ENCODE results near the gene ACTR10. TPM values are rescaled to one million over a fixed set of nuclear protein-coding genes. Genes with fewer than 3 reads are reported as not detected.
A peak's percentile ranks its signal among the peaks of the same experiment; 100 is the strongest.

The ACTR10 gene
- total and polyA plus RNA-seq, 9 of the 15 experiments (the other 6 are each of a cell fraction or from before 2014, with no cell fraction given), result 22.0 to 66.1 (median 34.1) TPM

DNA sequence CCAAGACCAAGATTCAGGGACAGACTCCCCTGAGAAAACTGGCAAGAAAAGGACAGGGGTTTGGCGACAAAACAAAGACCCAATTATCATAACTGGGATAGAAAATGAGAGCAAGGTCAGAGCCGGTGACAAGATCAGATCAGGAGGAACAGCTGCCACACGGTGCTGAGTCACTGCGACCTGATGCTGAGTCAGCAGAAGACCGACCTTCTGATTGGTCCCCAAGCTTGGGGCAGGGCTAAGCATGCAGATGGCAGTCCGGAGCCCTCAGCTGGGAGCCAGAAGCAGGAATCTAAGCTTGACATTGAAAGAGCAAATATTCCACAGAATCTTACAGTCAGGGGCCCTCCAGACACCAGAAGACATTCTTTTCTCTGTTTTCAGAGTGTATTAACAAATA lies 28.9 kb upstream of the ACTR10 start (continued):
- TF ChIP-seq, protein P1, sequence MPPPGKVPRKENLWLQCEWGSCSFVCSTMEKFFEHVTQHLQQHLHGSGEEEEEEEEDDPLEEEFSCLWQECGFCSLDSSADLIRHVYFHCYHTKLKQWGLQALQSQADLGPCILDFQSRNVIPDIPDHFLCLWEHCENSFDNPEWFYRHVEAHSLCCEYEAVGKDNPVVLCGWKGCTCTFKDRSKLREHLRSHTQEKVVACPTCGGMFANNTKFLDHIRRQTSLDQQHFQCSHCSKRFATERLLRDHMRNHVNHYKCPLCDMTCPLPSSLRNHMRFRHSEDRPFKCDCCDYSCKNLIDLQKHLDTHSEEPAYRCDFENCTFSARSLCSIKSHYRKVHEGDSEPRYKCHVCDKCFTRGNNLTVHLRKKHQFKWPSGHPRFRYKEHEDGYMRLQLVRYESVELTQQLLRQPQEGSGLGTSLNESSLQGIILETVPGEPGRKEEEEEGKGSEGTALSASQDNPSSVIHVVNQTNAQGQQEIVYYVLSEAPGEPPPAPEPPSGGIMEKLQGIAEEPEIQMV (tag; conservative IDR thresholded peaks at IDR 0.05; ENCODE audit: low read depth), result no peak
- TF ChIP-seq HNRNPLL (IDR thresholded peaks at IDR 0.05; ENCODE audit: low read depth, low read length, poor library complexity, severe bottlenecking), result no peak
- TF ChIP-seq PURB (CRISPR knock-in tag; IDR thresholded peaks at IDR 0.05; ENCODE audit: low read depth), result no peak
- TF ChIP-seq SIRT6 (IDR thresholded peaks at IDR 0.05; ENCODE audit: low read depth, low read length), result no peak
- TF ChIP-seq ZNF224 (CRISPR knock-in tag; IDR thresholded peaks at IDR 0.05), result no peak
- TF ChIP-seq PCBP2 (IDR thresholded peaks at IDR 0.05; ENCODE audit: low read depth, low read length, poor library complexity, severe bottlenecking), result no peak
- TF ChIP-seq ATF1 (CRISPR knock-in tag; IDR thresholded peaks at IDR 0.05), result no peak
- TF ChIP-seq ATF1 (tag; IDR thresholded peaks at IDR 0.05), result peak; percentile 68
- TF ChIP-seq, protein P2, sequence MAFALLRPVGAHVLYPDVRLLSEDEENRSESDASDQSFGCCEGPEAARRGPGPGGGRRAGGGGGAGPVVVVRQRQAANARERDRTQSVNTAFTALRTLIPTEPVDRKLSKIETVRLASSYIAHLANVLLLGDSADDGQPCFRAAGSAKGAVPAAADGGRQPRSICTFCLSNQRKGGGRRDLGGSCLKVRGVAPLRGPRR (CRISPR knock-in tag; IDR thresholded peaks at IDR 0.05), result no peak
- TF ChIP-seq, protein P3, sequence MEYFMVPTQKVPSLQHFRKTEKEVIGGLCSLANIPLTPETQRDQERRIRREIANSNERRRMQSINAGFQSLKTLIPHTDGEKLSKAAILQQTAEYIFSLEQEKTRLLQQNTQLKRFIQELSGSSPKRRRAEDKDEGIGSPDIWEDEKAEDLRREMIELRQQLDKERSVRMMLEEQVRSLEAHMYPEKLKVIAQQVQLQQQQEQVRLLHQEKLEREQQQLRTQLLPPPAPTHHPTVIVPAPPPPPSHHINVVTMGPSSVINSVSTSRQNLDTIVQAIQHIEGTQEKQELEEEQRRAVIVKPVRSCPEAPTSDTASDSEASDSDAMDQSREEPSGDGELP (CRISPR knock-in tag; IDR thresholded peaks at IDR 0.05; ENCODE audit: borderline replicate concordance), result peak; percentile 99
- no peak for TF ChIP-seq HIVEP1 (CRISPR knock-in tag; IDR thresholded peaks at IDR 0.05)
- no peak for TF ChIP-seq MED1 (CRISPR knock-in tag; IDR thresholded peaks at IDR 0.05; ENCODE audit: borderline replicate concordance)
- no peak for TF ChIP-seq NR4A1 (CRISPR knock-in tag; IDR thresholded peaks at IDR 0.05)
- TF ChIP-seq NR4A1 (tag; IDR thresholded peaks at IDR 0.05), result no peak
- no peak for TF ChIP-seq XRCC5 (IDR thresholded peaks at IDR 0.05; ENCODE audit: low read depth, low read length)
- TF ChIP-seq IFI16 (CRISPR knock-in tag; IDR thresholded peaks at IDR 0.05), result no peak
- TF ChIP-seq TBL1XR1 (IDR thresholded peaks at IDR 0.05; ENCODE audit: low read length in 2 of 2), result peak in 1 of 2 experiments; percentile 72; a peak in 2 of 4 replicates
- TF ChIP-seq SMARCA5 (IDR thresholded peaks at IDR 0.05), result no peak
- TF ChIP-seq, protein P4, sequence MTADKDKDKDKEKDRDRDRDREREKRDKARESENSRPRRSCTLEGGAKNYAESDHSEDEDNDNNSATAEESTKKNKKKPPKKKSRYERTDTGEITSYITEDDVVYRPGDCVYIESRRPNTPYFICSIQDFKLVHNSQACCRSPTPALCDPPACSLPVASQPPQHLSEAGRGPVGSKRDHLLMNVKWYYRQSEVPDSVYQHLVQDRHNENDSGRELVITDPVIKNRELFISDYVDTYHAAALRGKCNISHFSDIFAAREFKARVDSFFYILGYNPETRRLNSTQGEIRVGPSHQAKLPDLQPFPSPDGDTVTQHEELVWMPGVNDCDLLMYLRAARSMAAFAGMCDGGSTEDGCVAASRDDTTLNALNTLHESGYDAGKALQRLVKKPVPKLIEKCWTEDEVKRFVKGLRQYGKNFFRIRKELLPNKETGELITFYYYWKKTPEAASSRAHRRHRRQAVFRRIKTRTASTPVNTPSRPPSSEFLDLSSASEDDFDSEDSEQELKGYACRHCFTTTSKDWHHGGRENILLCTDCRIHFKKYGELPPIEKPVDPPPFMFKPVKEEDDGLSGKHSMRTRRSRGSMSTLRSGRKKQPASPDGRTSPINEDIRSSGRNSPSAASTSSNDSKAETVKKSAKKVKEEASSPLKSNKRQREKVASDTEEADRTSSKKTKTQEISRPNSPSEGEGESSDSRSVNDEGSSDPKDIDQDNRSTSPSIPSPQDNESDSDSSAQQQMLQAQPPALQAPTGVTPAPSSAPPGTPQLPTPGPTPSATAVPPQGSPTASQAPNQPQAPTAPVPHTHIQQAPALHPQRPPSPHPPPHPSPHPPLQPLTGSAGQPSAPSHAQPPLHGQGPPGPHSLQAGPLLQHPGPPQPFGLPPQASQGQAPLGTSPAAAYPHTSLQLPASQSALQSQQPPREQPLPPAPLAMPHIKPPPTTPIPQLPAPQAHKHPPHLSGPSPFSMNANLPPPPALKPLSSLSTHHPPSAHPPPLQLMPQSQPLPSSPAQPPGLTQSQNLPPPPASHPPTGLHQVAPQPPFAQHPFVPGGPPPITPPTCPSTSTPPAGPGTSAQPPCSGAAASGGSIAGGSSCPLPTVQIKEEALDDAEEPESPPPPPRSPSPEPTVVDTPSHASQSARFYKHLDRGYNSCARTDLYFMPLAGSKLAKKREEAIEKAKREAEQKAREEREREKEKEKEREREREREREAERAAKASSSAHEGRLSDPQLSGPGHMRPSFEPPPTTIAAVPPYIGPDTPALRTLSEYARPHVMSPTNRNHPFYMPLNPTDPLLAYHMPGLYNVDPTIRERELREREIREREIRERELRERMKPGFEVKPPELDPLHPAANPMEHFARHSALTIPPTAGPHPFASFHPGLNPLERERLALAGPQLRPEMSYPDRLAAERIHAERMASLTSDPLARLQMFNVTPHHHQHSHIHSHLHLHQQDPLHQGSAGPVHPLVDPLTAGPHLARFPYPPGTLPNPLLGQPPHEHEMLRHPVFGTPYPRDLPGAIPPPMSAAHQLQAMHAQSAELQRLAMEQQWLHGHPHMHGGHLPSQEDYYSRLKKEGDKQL (CRISPR knock-in tag; IDR thresholded peaks at IDR 0.05; ENCODE audit: borderline replicate concordance), result no peak
- no peak for TF ChIP-seq GTF2F1 (IDR thresholded peaks at IDR 0.05; ENCODE audit: low read depth, low read length)
- TF ChIP-seq NFIX (CRISPR knock-in tag; IDR thresholded peaks at IDR 0.05; ENCODE audit: low read depth), result no peak
